ENCODE data around the gene CDC25A. TPM values are rescaled to one million over a fixed set of nuclear protein-coding genes. Genes with fewer than 3 reads are reported as not detected.

CDC25A gene
- total RNA-seq, 4 donors from 2014 or later, result 0.33 to 2.1 (median 0.89) TPM

GRCh38 chr3:48194446-48195071, 6.3 kb upstream of the CDC25A start:
- TF ChIP-seq CTCF (IDR thresholded peaks at IDR 0.05; ENCODE audit: low read depth), result no peak

- TF ChIP-seq CTCF (IDR thresholded peaks at IDR 0.05; ENCODE audit: low read depth), result no peak
These were observed 2.7 kb upstream of the CDC25A start for GRCh38 chr3:48190911-48191310.

DNA sequence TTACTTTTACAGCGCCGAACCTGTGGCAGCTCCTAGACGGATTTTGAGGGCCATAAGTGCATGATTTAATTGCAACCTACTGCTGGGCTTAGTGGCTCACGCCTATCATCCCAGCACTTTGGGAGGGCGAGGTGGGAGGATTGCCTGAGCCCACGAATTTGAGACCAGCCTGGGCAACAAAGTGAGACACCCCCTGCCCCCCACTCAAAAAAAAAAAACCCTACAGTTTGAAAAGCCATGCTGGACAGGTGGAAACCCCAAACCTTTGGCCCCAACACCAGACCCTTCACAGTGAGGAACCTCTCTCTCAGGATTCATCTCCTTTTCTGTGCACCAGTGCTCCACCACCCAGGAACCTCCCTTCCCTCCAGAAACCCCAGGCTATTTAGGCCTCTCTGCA, 1.1 kb upstream of the CDC25A start:
- no peak for TF ChIP-seq CTCF (IDR thresholded peaks at IDR 0.05; ENCODE audit: low read depth)

DNA sequence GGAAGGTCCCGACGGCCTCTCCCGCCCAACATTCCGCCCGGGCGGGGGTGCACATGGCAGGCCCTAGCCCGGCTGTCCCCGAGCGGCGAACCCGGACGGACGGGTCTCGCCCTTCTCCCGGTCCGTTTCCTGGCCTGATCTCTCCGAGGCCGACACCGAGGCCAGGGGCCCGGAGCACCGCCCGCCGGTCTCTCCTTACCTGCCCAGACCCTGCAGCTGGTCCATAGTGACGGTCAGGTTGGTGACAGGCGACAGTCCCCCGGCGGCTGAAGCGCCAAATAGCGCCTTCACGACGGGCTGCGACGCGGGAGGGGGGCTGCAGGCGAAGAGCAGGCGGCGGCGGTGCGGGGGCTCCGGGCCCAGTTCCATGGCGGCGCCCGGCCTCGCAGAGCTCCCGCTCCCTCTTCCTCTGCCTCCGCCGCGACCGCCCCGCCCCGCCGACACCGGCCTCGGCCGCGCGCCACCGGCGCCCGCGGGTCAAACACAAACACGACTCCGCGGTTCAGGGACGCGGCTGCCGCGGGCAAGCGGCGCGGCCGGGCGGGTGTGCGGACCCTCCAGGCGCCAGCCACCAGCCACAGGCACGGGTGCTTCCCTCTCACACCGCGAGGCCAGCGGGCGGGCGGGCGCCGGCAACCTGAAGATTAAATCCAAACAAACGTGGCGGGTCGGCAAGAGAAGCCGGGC, 495 bp downstream of the CDC25A start:
- TF ChIP-seq CTCF (IDR thresholded peaks at IDR 0.05; ENCODE audit: low read depth), result no peak

- TF ChIP-seq CTCF (IDR thresholded peaks at IDR 0.05; ENCODE audit: low read depth), result no peak
These were observed 977 bp downstream of the CDC25A start for GRCh38 chr3:48187301-48187578.

- no peak for TF ChIP-seq CTCF (IDR thresholded peaks at IDR 0.05; ENCODE audit: low read depth)
These were observed 1.5 kb downstream of the CDC25A start for GRCh38 chr3:48186631-48187300.

DNA sequence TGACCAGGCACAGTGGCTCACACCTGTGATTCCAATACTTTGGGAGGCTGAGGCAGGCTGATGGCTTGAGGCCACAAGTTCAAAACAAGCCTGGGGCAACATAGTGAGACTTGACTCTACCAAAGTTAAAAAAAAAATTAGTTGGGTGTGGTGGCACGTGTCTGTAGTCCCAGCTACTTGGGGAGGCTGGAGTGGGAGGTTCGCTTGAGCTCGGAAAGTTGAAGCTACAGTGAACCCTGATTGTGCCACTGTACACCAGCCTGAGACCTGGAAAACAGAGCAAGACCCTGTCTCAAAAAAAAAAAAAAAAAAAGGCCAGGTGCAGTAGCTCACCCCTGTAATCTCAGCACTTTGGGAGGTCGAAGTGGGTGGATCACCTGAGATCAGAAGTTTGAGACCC, 3.1 kb downstream of the CDC25A start:
- TF ChIP-seq CTCF (IDR thresholded peaks at IDR 0.05; ENCODE audit: low read depth), result no peak

Measured in subcutaneous adipose tissue (tissue), 4 donors.